ENCODE data around the gene ESPL1.

DNA sequence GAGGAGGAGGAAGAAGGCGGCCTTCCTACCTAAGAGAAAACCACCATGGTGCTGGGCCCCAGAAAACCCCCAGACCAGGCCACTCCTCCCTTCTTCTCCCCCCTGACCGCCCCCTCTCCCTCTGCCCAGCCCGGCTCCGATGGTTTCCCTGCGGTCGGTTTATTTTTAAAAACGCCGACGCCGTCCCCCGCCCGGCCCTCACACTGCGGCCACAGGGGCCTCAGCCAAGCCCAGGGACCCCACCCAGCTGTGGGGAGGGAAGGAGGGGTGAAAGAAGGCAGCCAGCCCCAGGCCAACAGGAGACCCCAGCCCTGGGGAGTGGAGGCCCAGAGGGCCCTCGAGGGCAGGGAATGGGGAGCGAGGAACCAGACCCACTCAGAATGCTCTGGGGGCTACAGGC is 64.6 kb downstream of the ESPL1 start:
- TF ChIP-seq, protein P1, sequence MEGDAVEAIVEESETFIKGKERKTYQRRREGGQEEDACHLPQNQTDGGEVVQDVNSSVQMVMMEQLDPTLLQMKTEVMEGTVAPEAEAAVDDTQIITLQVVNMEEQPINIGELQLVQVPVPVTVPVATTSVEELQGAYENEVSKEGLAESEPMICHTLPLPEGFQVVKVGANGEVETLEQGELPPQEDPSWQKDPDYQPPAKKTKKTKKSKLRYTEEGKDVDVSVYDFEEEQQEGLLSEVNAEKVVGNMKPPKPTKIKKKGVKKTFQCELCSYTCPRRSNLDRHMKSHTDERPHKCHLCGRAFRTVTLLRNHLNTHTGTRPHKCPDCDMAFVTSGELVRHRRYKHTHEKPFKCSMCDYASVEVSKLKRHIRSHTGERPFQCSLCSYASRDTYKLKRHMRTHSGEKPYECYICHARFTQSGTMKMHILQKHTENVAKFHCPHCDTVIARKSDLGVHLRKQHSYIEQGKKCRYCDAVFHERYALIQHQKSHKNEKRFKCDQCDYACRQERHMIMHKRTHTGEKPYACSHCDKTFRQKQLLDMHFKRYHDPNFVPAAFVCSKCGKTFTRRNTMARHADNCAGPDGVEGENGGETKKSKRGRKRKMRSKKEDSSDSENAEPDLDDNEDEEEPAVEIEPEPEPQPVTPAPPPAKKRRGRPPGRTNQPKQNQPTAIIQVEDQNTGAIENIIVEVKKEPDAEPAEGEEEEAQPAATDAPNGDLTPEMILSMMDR (IDR thresholded peaks at IDR 0.05), result no peak
- TF ChIP-seq EP300 (IDR thresholded peaks at IDR 0.05), result no peak

Measured in ovary (tissue), 3 donors.